22Rv1 (cell line): ENCODE measurements around the gene STOML1.
"Not testable (repeated sequence)": the region's sequence is repeated elsewhere in the genome, so short reads cannot be mapped to it uniquely, and the experiment has no call there.

ENCODE experiments used
- H3K27ac ChIP-seq: fragments of 450-650 bp; 2 replicates; pipeline ENCODE4 v1.5.1; 2017
- ZFX ChIP-seq: fragments of 450-650 bp; IDR thresholded peaks from 2 replicates; pipeline ENCODE4 v1.6.1; 2017; ENCODE audit warnings: antibody characterized with exemption, borderline replicate concordance
- TF ChIP-seq, protein P1 (sequence below): fragments of 450-650 bp; IDR thresholded peaks from 2 replicates; pipeline ENCODE4 v1.5.1; 2017; ENCODE audit warnings: mild to moderate bottlenecking

The STOML1 gene

DNA sequence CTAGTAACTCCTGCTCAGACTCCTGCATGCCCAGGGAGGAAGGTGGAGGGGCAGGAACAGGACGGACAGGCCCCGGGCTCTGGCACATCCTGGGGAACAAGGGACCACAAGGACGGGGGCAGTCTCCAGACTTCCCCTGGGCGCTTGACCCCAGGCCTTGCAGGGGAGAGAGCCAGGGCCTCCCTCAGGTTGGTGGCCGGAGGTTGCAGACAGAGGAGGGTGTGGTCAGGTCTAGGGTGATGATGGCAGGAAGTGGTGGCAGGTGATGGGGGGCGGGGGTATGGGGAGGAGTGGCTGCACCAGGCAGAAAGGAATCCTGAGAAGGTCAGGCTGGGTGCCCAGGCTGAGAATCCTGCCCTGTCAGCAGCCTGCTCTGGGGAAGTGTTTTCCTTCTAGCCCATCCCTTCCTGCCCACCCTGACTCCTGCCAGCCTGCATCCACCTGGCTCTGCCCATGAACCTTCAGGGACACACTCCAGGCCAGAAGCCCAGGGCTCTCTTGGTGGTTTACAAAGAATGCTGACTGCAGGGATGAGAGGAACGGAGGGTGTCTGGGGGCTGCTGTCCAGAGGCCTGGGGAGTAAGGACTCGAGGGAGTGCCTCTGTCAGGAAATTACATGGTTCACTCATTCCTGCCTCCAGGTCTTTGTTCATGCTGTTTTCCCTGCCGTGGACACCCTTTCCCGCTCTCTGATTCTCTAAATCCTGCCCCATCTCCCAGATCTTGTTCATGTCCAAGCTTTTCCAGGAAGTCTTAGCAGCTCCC lies 50.0 kb downstream of the STOML1 start:
- no peak for TF ChIP-seq ZFX
- TF ChIP-seq, protein P1, sequence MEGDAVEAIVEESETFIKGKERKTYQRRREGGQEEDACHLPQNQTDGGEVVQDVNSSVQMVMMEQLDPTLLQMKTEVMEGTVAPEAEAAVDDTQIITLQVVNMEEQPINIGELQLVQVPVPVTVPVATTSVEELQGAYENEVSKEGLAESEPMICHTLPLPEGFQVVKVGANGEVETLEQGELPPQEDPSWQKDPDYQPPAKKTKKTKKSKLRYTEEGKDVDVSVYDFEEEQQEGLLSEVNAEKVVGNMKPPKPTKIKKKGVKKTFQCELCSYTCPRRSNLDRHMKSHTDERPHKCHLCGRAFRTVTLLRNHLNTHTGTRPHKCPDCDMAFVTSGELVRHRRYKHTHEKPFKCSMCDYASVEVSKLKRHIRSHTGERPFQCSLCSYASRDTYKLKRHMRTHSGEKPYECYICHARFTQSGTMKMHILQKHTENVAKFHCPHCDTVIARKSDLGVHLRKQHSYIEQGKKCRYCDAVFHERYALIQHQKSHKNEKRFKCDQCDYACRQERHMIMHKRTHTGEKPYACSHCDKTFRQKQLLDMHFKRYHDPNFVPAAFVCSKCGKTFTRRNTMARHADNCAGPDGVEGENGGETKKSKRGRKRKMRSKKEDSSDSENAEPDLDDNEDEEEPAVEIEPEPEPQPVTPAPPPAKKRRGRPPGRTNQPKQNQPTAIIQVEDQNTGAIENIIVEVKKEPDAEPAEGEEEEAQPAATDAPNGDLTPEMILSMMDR = no peak
- no peak overlapping the region for H3K27ac ChIP-seq

GRCh38 chr15:73941449-73941848 lies 50.6 kb downstream of the STOML1 start:
- TF ChIP-seq, protein P1 = no peak
- no peak for TF ChIP-seq ZFX
- no peak overlapping the region for H3K27ac ChIP-seq

DNA sequence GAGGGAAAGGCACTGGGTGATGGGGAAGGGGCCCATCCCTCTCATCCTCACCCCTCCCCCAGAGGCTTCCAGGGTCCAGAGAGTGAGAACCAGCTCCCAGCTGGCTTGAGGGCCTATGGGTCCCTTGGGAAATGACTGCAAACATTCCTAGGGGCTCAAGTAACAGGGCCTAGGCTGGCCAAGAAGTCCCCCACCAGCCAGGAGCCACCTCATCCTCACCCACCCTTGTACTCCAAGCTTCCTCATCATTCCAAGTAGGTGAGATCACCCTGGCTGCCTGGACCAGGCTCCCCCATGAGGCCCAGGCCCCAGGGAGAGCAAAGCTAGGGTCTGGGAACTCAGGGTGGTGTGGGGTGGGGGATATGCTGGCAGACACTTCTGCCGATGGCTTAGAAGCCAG lies 51.1 kb downstream of the STOML1 start:
- H3K27ac ChIP-seq = no peak overlapping the region
- TF ChIP-seq ZFX = no peak
- TF ChIP-seq, protein P1 = no peak

DNA sequence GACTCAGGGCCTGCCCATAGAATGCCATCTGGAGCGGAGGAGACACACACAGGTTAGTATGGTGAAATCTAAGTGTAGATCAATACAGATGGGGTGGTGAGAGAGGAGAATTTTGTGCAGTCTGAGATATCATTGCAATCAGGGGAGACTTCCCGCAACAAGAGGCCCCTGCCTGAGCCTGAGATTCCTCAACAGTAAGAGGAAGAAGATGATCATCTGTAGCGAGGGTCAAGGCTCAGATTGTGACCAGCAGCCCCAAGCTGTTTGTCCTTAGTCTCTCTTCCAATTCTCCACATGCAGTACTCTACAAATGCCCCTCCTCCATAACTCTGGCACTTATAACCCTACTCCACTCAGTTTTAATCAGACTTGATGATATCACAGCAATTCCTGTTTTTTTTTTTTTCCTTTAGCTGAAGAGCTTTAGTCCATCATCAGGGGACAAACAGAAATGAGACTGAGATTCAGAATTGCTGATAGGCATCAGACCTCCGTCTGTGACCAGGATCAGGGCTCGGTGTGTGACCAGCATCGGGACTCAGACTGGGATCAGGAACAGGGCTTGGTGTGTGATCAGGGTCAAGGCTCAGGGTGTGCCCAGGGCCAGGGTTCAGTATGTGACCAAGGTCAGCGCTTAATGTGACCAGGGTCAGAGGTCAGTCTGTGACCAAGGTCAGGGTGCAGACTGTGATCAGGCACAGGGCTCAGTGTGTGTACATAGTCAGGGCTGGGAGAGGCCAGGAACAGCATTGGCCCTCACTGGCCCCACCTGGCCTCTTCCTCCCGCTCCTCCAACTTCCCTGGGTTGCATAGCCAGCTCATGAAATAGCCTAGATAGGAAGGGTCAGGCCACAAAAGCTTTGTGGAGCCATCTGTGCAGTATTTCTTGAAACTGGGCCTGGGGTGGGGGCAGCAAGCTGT lies 51.8 kb downstream of the STOML1 start:
- no peak overlapping the region for H3K27ac ChIP-seq
- no peak for TF ChIP-seq ZFX
- TF ChIP-seq, protein P1 = no peak

DNA sequence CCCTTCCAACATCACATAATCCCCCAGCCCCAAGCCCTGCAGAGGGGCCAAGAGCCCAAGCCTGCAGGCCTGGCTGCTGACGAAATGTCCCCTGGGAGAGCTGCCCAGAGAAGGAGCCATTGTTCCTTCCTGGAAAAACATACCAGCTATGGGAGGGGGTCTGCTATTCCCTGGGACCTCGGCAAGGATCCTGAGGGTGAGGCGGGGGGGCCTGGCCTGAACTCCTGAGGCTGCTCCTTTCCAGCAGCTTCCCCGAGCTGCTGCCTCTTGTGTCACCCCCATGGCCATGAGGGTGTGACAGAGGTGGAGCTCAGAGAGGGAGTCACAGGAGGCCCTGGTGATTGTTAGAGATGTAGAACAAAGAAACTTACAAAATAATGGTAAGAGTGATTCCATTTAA lies 53.0 kb downstream of the STOML1 start:
- no peak for TF ChIP-seq ZFX
- H3K27ac ChIP-seq = no peak overlapping the region

- not testable (repeated sequence) for H3K27ac ChIP-seq
Measured at GRCh38 chr15:73938516-73938915, 53.6 kb downstream of the STOML1 start.

GRCh38 chr15:73937726-73938125 lies 54.4 kb downstream of the STOML1 start:
- no peak overlapping the region for H3K27ac ChIP-seq
- TF ChIP-seq, protein P1 = no peak
- no peak for TF ChIP-seq ZFX

DNA sequence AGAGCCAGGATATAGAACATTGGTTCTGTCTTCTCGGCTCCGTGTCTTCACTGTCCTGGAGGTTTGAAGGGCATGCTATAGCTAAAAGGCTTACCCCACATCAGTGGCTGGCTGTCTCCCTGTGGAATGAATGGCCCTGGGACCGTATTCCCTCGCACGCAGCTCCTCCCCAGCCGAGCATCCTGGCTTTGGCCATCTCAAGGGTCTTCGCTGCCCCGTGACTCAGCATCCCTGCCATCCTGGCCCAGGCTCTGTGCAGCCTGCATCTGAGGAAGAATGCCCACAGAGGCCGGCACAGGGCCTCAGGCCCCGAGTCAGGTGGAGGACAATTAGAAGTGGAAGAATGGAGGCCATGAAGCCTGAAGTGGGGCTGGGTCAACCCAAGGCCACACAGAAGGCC lies 54.8 kb downstream of the STOML1 start:
- H3K27ac ChIP-seq = no peak overlapping the region
- TF ChIP-seq, protein P1 = no peak
- no peak for TF ChIP-seq ZFX
